Gastrocnemius medialis (tissue), 4 donors: Measurements from ENCODE around the gene LMBRD2. TPM values are rescaled to one million over a fixed set of nuclear protein-coding genes. Genes with fewer than 3 reads are reported as not detected.
"Not testable (repeated sequence)": the region's sequence is repeated elsewhere in the genome, so short reads cannot be mapped to it uniquely, and the experiment has no call there.

Source experiments
- ATAC-seq, 2 donors: fragments of 150-250 bp; one replicate each; pipeline ENCODE4 v1.9.1; 2016
- DNase-seq, 2 donors: peaks; one replicate each; pipeline ENCODE4 v3.0.0-alpha.2; 2019
- H3K27ac ChIP-seq, 4 donors: fragments of 200-600 bp; sonication (generic); 1 replicate in 1 of 4; 2 replicates in 3 of 4; pipeline ENCODE4 v1.5.1; 2016 to 2018; ENCODE audit warnings: mild to moderate bottlenecking in 2 of 4, moderate library complexity in 1 of 4
- H3K27me3 ChIP-seq, 3 donors: fragments of 200-600 bp; sonication (generic) in 2 of 3; 1 replicate in 1 of 3; 2 replicates in 2 of 3; pipeline versions ENCODE4 v1.5.1 to v1.6.0; 2016 to 2019; ENCODE audit warnings: mild to moderate bottlenecking in 1 of 3, moderate library complexity in 1 of 3
- H3K36me3 ChIP-seq, 2 donors: fragments of 200-600 bp; sonication (generic) in 1 of 2; one replicate each; pipeline ENCODE4 v1.5.1; 2017 to 2018
- H3K4me1 ChIP-seq, 2 donors: fragments of 200-600 bp; sonication (generic) in 1 of 2; one replicate each; pipeline ENCODE4 v1.5.1; 2016 to 2017; ENCODE audit warnings: mild to moderate bottlenecking in 2 of 2
- H3K4me3 ChIP-seq, 4 donors: fragments of 200-600 bp; sonication (generic) in 3 of 4; 1 replicate in 1 of 4; 2 replicates in 3 of 4; pipeline ENCODE4 v1.5.1; 2016 to 2019; ENCODE audit warnings: mild to moderate bottlenecking in 2 of 4
- H3K9me3 ChIP-seq, 3 donors: fragments of 200-600 bp; sonication (generic) in 2 of 3; 1 replicate in 1 of 3; 2 replicates in 2 of 3; pipeline ENCODE4 v1.5.1; 2016 to 2019
- POLR2A ChIP-seq, 2 donors: fragments of 450-650 bp; IDR thresholded peaks; one replicate each; pipeline ENCODE4 v1.6.1; 2017; ENCODE audit warnings: antibody characterized with exemption in 2 of 2, mild to moderate bottlenecking in 2 of 2, moderate library complexity in 2 of 2
- in situ Hi-C, 4 donors: fragments of 200-750 bp; cut with MboI; loops; one replicate each; pipeline versions ENCODE4 v1.15.0 to v1.8.0; 2017; ENCODE audit warnings: low sequenced_read_pairs in 4 of 4
- intact Hi-C: fragments of 100-400 bp; cut with DNase I; formaldehyde crosslinking; loops from one replicate; pipeline ENCODE4 v1.15.1; 2023; ENCODE audit warnings: low total_unique reads
- total RNA-seq, 4 donors: library from RNA; depleted of rRNA; stranded (reverse); fragments of >200 nt; gene quantifications; one replicate each; pipeline versions ENCODE4 v1.1.0 to v1.2.3, GENCODE V29; 2016
- TF ChIP-seq, protein P1 (sequence below), 5 experiments: fragments of 450-650 bp in 3 of 5; fragments of 200-600 bp in 2 of 5; sonication (generic) in 2 of 5; IDR thresholded peaks in 4 of 5; conservative IDR thresholded peaks in 1 of 5; 1 replicate in 4 of 5; 2 replicates in 1 of 5; pipeline ENCODE4 v1.5.1; 2016 to 2019; ENCODE audit warnings: antibody characterized with exemption in 5 of 5, mild to moderate bottlenecking in 3 of 5, moderate library complexity in 3 of 5

LMBRD2 gene
- total RNA-seq, 4 donors from 2014 or later = 12.2 to 29.0 (median 21.3) TPM

GRCh38 chr5:36138900-36139683 is 12.6 kb downstream of the LMBRD2 start:
- H3K4me1 ChIP-seq = no peaks in the 10 kb centered on the region
- in situ Hi-C loops = no loop called here
- H3K27ac ChIP-seq = no peak overlapping the region
- intact Hi-C loops = no loop called here
- H3K4me3 ChIP-seq = no peak overlapping the region
- DNase-seq = no peak
- H3K36me3 ChIP-seq = peaks cover 0 to 17% of the 10 kb centered on the region in 2 donors
- TF ChIP-seq, protein P1, sequence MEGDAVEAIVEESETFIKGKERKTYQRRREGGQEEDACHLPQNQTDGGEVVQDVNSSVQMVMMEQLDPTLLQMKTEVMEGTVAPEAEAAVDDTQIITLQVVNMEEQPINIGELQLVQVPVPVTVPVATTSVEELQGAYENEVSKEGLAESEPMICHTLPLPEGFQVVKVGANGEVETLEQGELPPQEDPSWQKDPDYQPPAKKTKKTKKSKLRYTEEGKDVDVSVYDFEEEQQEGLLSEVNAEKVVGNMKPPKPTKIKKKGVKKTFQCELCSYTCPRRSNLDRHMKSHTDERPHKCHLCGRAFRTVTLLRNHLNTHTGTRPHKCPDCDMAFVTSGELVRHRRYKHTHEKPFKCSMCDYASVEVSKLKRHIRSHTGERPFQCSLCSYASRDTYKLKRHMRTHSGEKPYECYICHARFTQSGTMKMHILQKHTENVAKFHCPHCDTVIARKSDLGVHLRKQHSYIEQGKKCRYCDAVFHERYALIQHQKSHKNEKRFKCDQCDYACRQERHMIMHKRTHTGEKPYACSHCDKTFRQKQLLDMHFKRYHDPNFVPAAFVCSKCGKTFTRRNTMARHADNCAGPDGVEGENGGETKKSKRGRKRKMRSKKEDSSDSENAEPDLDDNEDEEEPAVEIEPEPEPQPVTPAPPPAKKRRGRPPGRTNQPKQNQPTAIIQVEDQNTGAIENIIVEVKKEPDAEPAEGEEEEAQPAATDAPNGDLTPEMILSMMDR (IDR thresholded peaks at IDR 0.05 in 4 of 5, conservative IDR thresholded peaks at IDR 0.05 in 1 of 5) = no peak
- no peak for TF ChIP-seq POLR2A (IDR thresholded peaks at IDR 0.05)
- no peaks in the 10 kb centered on the region for H3K27me3 ChIP-seq
- H3K9me3 ChIP-seq = no peaks in the 10 kb centered on the region
- no peak for ATAC-seq

DNA sequence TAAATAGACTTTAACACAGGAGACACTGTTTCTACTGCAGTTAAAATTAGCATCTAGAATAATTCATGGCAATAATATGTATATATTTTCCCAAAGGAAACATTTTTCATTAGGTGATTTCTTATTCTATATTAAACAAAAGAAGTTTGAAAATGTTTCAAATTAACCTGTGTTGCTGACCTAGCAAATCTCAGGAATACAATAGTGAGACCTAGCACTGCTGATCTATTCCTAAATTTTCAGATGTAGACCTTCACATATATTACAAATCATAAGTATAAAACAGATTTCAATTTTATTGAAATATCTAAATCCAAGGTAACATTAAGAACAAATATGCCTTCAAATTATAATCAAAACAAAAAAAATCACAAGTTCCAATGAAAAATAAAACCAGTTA is 15.1 kb downstream of the LMBRD2 start:
- Histone ChIP-seq H3K36me3 (peaks cover 0 to 21% of the 10 kb centered on the region in 2 donors), H3K4me3 (no peak overlapping the region), H3K27me3 (no peaks in the 10 kb centered on the region), H3K9me3 (no peaks in the 10 kb centered on the region), H3K27ac (no peak overlapping the region), H3K4me1 (no peaks in the 10 kb centered on the region)
- no peak for DNase-seq
- TF ChIP-seq POLR2A (IDR thresholded peaks at IDR 0.05) = no peak
- TF ChIP-seq, protein P1 (IDR thresholded peaks at IDR 0.05 in 4 of 5, conservative IDR thresholded peaks at IDR 0.05 in 1 of 5) = no peak
- intact Hi-C loops (no loop called here), in situ Hi-C loops (no loop called here)
- no peak for ATAC-seq

DNA sequence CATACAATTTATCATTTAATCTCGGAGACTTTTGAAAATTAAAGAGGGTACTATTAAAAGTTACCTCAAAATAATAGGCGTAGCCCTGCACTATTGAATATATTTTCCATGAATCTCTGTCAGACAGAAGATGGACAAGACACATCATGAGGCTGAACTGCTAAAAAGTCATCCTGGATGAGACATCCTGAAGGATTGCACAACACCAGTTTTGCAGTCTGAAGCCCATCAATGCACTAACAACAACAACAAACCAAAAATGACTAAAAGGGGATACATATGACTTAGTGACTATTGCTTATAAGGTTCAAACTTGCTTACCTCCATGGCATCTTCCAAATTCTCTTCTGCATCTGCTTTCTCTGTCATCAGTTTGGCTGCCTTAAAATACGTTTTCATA is 15.7 kb downstream of the LMBRD2 start:
- no peak overlapping the region for H3K4me3 ChIP-seq
- H3K4me1 ChIP-seq = no peaks in the 10 kb centered on the region
- no peaks in the 10 kb centered on the region for H3K9me3 ChIP-seq
- peaks cover 0 to 15% of the 10 kb centered on the region in 2 donors for H3K36me3 ChIP-seq
- no peaks in the 10 kb centered on the region for H3K27me3 ChIP-seq
- TF ChIP-seq, protein P1 (IDR thresholded peaks at IDR 0.05 in 4 of 5, conservative IDR thresholded peaks at IDR 0.05 in 1 of 5) = no peak
- DNase-seq (no peak), ATAC-seq (no peak)
- H3K27ac ChIP-seq = no peak overlapping the region
- in situ Hi-C loops (no loop called here), intact Hi-C loops (no loop called here)

GRCh38 chr5:36133009-36133408 is 18.7 kb downstream of the LMBRD2 start:
- in situ Hi-C loops, H3K9me3 ChIP-seq, H3K4me1 ChIP-seq, DNase-seq, ATAC-seq, H3K27ac ChIP-seq, intact Hi-C loops, H3K27me3 ChIP-seq, H3K4me3 ChIP-seq: not testable (repeated sequence)
- peaks cover 0 to 27% of the 10 kb centered on the region in 2 donors for H3K36me3 ChIP-seq

- H3K27me3 ChIP-seq, intact Hi-C loops, DNase-seq, H3K9me3 ChIP-seq, in situ Hi-C loops, H3K4me3 ChIP-seq, ATAC-seq, H3K27ac ChIP-seq, H3K4me1 ChIP-seq: not testable (repeated sequence)
- peaks cover 0 to 16% of the 10 kb centered on the region in 2 donors for H3K36me3 ChIP-seq
These were observed 22.0 kb downstream of the LMBRD2 start for GRCh38 chr5:36129666-36130065.
